ENCODE data around the gene NFILZ. TPM values are rescaled to one million over a fixed set of nuclear protein-coding genes. Genes with fewer than 3 reads are reported as not detected.

The NFILZ gene
- total RNA-seq, 1 donor from 2014 or later, result not detected

- ATAC-seq (no peak), DNase-seq (no peak)
- intact Hi-C loops (cut with micrococcal nuclease), result no loop called here
These were observed 36.5 kb downstream of the NFILZ start for GRCh38 chr19:8666814-8667405.

DNA sequence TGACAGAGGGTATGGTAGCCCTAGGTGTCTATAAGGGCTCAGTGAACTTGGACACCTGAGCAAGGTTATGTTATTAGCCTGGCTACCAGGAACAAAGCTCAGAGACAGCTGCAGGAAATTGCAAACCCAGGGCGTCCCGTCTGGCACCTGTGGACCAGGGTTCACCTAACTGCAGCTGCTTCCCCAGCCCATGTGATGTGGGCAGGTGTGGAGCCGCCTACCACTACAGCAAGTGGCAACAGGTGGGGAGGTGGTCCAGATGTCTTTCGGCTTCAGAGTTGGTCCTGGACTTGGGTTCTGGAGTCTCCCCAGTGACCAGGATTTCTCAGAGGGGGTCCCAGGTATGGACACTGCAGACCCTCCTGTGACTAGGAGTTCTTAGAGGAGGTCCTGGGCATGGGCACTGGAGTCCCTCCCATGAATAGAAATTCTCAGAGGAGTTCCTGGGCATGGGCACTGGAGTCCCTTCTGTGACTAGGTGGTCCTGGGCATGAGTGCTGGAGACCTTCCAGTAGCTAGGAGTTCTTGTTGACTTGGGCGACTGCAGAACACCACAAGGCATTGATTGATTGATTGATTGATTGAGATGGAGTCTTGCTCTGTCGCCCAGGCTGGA lies 43.0 kb downstream of the NFILZ start:
- intact Hi-C loops (cut with micrococcal nuclease), result no loop called here
- no peak for DNase-seq
- ATAC-seq, result no peak

DNA sequence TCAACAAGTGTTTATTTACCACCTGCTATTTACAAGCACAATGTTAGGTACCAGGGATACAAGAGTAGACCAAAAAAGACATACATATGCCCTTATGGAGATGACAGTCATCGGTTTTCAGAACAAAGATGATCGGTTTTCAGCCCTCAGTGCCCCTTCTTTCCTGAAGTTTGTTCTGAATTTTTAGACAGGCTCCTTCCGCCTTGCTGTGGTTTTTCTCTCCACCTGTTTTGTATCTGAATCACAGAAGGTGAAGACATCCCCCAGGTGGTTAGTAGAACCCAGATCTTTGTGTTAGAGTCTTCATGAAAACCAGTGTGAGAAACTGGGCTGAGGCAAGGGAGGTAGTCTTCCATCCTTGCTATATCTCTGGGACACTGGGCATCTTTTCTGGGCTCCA lies 44.6 kb downstream of the NFILZ start:
- DNase-seq (no peak), ATAC-seq (no peak)
- intact Hi-C loops (cut with micrococcal nuclease), result no loop called here

- no peak for DNase-seq
- intact Hi-C loops (cut with micrococcal nuclease), result no loop called here
These were observed 47.9 kb downstream of the NFILZ start for GRCh38 chr19:8678244-8678807.

More at GRCh38 chr19:8678244-8678807, 47.9 kb downstream of the NFILZ start:
- no peak for ATAC-seq

Other genes starting within 250 kb of the NFILZ start
- 162 TPM for gene RAB11B, start 240.3 kb upstream of the NFILZ start, total RNA-seq
- 97.0 TPM for gene MARCHF2, start 217.3 kb upstream of the NFILZ start, total RNA-seq
- gene HNRNPM, start 185.7 kb upstream of the NFILZ start, total RNA-seq, result 129 TPM
- 0.59 TPM for gene PRAM1, start 128.0 kb upstream of the NFILZ start, total RNA-seq
- gene ZNF414, start 116.5 kb upstream of the NFILZ start, total RNA-seq, result 12.9 TPM
- gene MYO1F, start 53.2 kb upstream of the NFILZ start, total RNA-seq, result 8.0 TPM
- 10.0 TPM for gene ADAMTS10, start 19.9 kb upstream of the NFILZ start, total RNA-seq
- not detected for gene ACTL9, start 68.2 kb downstream of the NFILZ start, total RNA-seq
- not detected for gene OR2Z1, start 91.0 kb downstream of the NFILZ start, total RNA-seq
- gene ZNF558, start 201.7 kb downstream of the NFILZ start, total RNA-seq, result 10.8 TPM
- gene MBD3L1, start 201.7 kb downstream of the NFILZ start, total RNA-seq, result not detected

Data from left ventricle myocardium superior (tissue), 1 donor.